ENCODE results near the gene GIGYF2. TPM values are rescaled to one million over a fixed set of nuclear protein-coding genes. Genes with fewer than 3 reads are reported as not detected.
"Not testable (repeated sequence)": the region's sequence is repeated elsewhere in the genome, so short reads cannot be mapped to it uniquely, and the experiment has no call there.

The GIGYF2 gene
- total RNA-seq, 1 experiment from 2014 or later = 55.3 TPM

DNA sequence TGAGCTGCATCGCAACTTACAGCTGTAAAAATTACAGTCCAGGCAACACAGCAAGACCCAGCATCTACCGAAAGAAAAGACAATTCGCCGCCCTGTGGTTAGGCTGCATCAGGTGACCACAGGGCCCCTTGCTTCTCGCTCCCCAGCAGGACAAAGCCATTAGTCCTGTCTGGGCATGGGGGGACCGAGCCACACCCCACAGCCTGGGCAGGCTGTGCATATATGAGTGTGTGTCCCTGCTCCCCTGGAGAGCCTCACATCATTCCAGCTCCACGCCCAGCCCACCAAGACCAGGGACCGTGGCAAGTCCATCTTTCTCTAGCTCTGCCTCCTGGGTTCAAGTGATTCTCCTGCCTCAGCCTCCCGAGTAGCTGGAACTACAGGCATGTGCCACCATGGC is 206.9 kb downstream of the GIGYF2 start:
- WGBS (ENCODE audit: extremely low coverage, insufficient read length, low lambda C conversion rate) = no CpG with 5 or more reads among the region's 9 CpGs
- H2BK5ac ChIP-seq (ENCODE audit: insufficient read length, low read length) = no peak overlapping the region
- H2BK12ac ChIP-seq (ENCODE audit: insufficient read length, low read depth, low read length) = no peak overlapping the region
- H3K79me1 ChIP-seq (ENCODE audit: insufficient read depth, low read depth, low read length, poor library complexity, severe bottlenecking) = no peaks in the 10 kb centered on the region
- Mint-ChIP-seq H3K27me3 (ENCODE audit: low read depth) (peaks cover 2% of the 10 kb centered on the region), H3K27ac (no peak overlapping the region), H3K9me3 (peaks cover 2 to 9% of the 10 kb centered on the region in 2 experiments; a peak in 3 of 5 replicates), H3K4me1 (peaks cover 8 to 14% of the 10 kb centered on the region in 2 experiments), H3K36me3 (ENCODE audit: insufficient read depth in 1 of 3, low read depth in 3 of 3) (no peaks in the 10 kb centered on the region; a peak in 2 of 7 replicates), H3K4me3 (no peak overlapping the region)
- no peak overlapping the region for H3K56ac ChIP-seq (ENCODE audit: insufficient read length, low read depth, low read length)
- no peak overlapping the region for H3T11ph ChIP-seq (ENCODE audit: low read length)
- no peak overlapping the region for H3K14ac ChIP-seq (ENCODE audit: insufficient read depth, low read length)
- DNase-seq = no peak
- TF ChIP-seq, protein P1, sequence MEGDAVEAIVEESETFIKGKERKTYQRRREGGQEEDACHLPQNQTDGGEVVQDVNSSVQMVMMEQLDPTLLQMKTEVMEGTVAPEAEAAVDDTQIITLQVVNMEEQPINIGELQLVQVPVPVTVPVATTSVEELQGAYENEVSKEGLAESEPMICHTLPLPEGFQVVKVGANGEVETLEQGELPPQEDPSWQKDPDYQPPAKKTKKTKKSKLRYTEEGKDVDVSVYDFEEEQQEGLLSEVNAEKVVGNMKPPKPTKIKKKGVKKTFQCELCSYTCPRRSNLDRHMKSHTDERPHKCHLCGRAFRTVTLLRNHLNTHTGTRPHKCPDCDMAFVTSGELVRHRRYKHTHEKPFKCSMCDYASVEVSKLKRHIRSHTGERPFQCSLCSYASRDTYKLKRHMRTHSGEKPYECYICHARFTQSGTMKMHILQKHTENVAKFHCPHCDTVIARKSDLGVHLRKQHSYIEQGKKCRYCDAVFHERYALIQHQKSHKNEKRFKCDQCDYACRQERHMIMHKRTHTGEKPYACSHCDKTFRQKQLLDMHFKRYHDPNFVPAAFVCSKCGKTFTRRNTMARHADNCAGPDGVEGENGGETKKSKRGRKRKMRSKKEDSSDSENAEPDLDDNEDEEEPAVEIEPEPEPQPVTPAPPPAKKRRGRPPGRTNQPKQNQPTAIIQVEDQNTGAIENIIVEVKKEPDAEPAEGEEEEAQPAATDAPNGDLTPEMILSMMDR (conservative IDR thresholded peaks at IDR 0.05) = no peak
- H3K23me2 ChIP-seq (ENCODE audit: insufficient read length, low read depth, low read length, poor library complexity, severe bottlenecking) = no peaks in the 10 kb centered on the region
- no peaks in the 10 kb centered on the region for H3K9me3 ChIP-seq (ENCODE audit: control insufficient read depth, low read depth, low read length)
- H4K20me1 ChIP-seq (ENCODE audit: control insufficient read depth, insufficient read depth, insufficient read length) = no peaks in the 10 kb centered on the region
- no peak overlapping the region for H4K91ac ChIP-seq (ENCODE audit: insufficient read length, low read depth, low read length)
- no peak overlapping the region for H2AFZ ChIP-seq (ENCODE audit: low read length)
- H3K27ac ChIP-seq (ENCODE audit: insufficient read length, low read depth, low read length) = no peak overlapping the region
- H2BK15ac ChIP-seq (ENCODE audit: low read depth, low read length) = no peak overlapping the region
- no peak overlapping the region for H3K9ac ChIP-seq (ENCODE audit: extremely low read depth, insufficient read length, low read length)
- no peak overlapping the region for H4K5ac ChIP-seq (ENCODE audit: insufficient read length, low read depth, low read length)
- H3K4me1 ChIP-seq (ENCODE audit: insufficient read depth, low read length) = no peaks in the 10 kb centered on the region; the same call in 1 of the 2 replicates
- H2BK120ac ChIP-seq (ENCODE audit: low read depth, low read length, poor library complexity, severe bottlenecking) = no peak overlapping the region
- no peak overlapping the region for H4K8ac ChIP-seq (replicated peaks; ENCODE audit: insufficient read length, low read depth, low read length)
- H2AK5ac ChIP-seq (ENCODE audit: insufficient read length, low read length) = no peak overlapping the region
- H3K4me2 ChIP-seq (ENCODE audit: insufficient read depth, insufficient read length, low read length) = no peak overlapping the region
- H3K27me3 ChIP-seq (ENCODE audit: insufficient read depth, low read length) = peaks cover 11% of the 10 kb centered on the region; the same call in 1 of the 2 replicates
- no peak overlapping the region for H3K23ac ChIP-seq (ENCODE audit: insufficient read length, low read depth, low read length)
- no peak overlapping the region for H2BK20ac ChIP-seq (ENCODE audit: low read depth, low read length, poor library complexity, severe bottlenecking)
- H3K18ac ChIP-seq (ENCODE audit: insufficient read length, low read depth, low read length) = no peak overlapping the region
- H3K4ac ChIP-seq (ENCODE audit: low read depth, low read length) = no peak overlapping the region
- no peaks in the 10 kb centered on the region for H3K79me2 ChIP-seq (ENCODE audit: insufficient read depth, low read length)

DNA sequence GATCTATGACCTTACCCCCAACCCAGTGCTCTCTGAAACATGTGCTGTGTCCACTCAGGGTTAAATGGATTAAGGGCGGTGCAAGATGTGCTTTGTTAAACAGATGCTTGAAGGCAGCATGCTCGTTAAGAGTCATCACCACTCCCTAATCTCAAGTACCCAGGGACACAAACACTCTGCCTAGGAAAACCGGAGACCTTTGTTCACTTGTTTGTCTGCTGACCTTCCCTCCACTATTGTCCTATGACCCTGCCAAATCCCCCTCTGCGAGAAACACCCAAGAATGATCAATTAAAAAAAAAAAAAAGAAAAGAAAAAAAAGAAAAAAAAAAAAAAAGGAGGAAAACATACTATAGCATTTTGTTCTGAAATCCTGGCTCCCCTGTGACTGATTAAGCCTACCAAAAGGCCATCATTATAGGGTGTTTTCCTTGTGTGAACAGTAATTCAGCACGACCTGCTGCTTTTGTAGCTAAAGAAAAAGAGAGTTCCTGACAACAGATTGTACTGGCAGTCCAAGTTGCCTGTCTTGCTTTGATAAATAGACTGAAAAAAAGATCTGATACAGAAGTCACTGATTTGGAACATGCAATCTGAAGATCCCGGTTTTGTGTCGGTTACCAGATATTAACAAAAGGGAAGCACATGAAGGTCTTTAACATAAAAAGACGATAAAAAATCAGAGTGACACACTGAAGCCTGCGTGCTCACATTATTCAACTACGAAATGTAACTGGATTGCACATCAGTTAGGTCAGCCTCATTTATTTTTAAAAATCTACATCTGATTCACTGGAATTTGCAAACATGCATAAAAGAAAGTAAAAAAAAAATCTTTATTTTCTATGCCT is 210.0 kb downstream of the GIGYF2 start:
- not testable (repeated sequence) for H3K27ac ChIP-seq (ENCODE audit: insufficient read length, low read depth, low read length)
- H3K27me3 Mint-ChIP-seq (ENCODE audit: low read depth) = peaks cover 15% of the 10 kb centered on the region

More for the DNA sequence above, 210.0 kb downstream of the GIGYF2 start:
- not testable (repeated sequence) for H3K79me1 ChIP-seq (ENCODE audit: insufficient read depth, low read depth, low read length, poor library complexity, severe bottlenecking); H3K18ac ChIP-seq (ENCODE audit: insufficient read length, low read depth, low read length); H3K23ac ChIP-seq (ENCODE audit: insufficient read length, low read depth, low read length); H4K91ac ChIP-seq (ENCODE audit: insufficient read length, low read depth, low read length); H2BK12ac ChIP-seq (ENCODE audit: insufficient read length, low read depth, low read length); H2BK5ac ChIP-seq (ENCODE audit: insufficient read length, low read length); H3K4me2 ChIP-seq (ENCODE audit: insufficient read depth, insufficient read length, low read length); H2BK20ac ChIP-seq (ENCODE audit: low read depth, low read length, poor library complexity, severe bottlenecking); H3K4me3 Mint-ChIP-seq; H3K9me3 ChIP-seq (ENCODE audit: control insufficient read depth, low read depth, low read length); H3K27me3 ChIP-seq (ENCODE audit: insufficient read depth, low read length); H3K4ac ChIP-seq (ENCODE audit: low read depth, low read length); DNase-seq; H3K4me1 ChIP-seq (ENCODE audit: insufficient read depth, low read length); H2BK15ac ChIP-seq (ENCODE audit: low read depth, low read length); H3K9ac ChIP-seq (ENCODE audit: extremely low read depth, insufficient read length, low read length); H3K23me2 ChIP-seq (ENCODE audit: insufficient read length, low read depth, low read length, poor library complexity, severe bottlenecking); H3K79me2 ChIP-seq (ENCODE audit: insufficient read depth, low read length); H4K8ac ChIP-seq (replicated peaks; ENCODE audit: insufficient read length, low read depth, low read length); H3K4me1 Mint-ChIP-seq; H2AK5ac ChIP-seq (ENCODE audit: insufficient read length, low read length); H3T11ph ChIP-seq (ENCODE audit: low read length); H4K5ac ChIP-seq (ENCODE audit: insufficient read length, low read depth, low read length); H2BK120ac ChIP-seq (ENCODE audit: low read depth, low read length, poor library complexity, severe bottlenecking); H3K14ac ChIP-seq (ENCODE audit: insufficient read depth, low read length); H2AFZ ChIP-seq (ENCODE audit: low read length); H3K27ac Mint-ChIP-seq; H4K20me1 ChIP-seq (ENCODE audit: control insufficient read depth, insufficient read depth, insufficient read length); H3K56ac ChIP-seq (ENCODE audit: insufficient read length, low read depth, low read length)
- peaks cover 29 to 38% of the 10 kb centered on the region in 2 experiments for H3K9me3 Mint-ChIP-seq
- no CpG with 5 or more reads among the region's 10 CpGs for WGBS (ENCODE audit: extremely low coverage, insufficient read length, low lambda C conversion rate)
- H3K36me3 Mint-ChIP-seq (ENCODE audit: insufficient read depth in 1 of 3, low read depth in 3 of 3) = peaks cover 12 to 15% (median 14%) of the 10 kb centered on the region in 3 experiments; a peak in 6 of 7 replicates

Data from H9 (cell line).